K562 (cell line): ENCODE measurements around the gene PGP. TPM values are rescaled to one million over a fixed set of nuclear protein-coding genes. Genes with fewer than 3 reads are reported as not detected.

Source experiments
- HEY1 ChIP-seq: fragments of 250-450 bp; sonication (Bioruptor Pico); IDR thresholded peaks from 2 replicates; pipeline ENCODE4 v1.5.0; 2020; ENCODE audit warnings: mild to moderate bottlenecking, moderate library complexity, borderline replicate concordance
- HIVEP1 ChIP-seq: fragments of 250-450 bp; sonication (Bioruptor Pico); IDR thresholded peaks from 2 replicates; pipeline ENCODE4 v1.4.0; 2020; ENCODE audit warnings: mild to moderate bottlenecking
- MCM5 ChIP-seq: fragments of 450-650 bp; IDR thresholded peaks from 2 replicates; pipeline ENCODE4 v1.6.1; 2016; ENCODE audit warnings: low read depth
- POLR3G ChIP-seq: IDR thresholded peaks from 2 replicates; pipeline ENCODE4 v1.6.1; 2011; ENCODE audit not compliant: insufficient read length, insufficient replicate concordance; ENCODE audit errors: extremely low read depth
- RREB1 ChIP-seq: fragments of 250-450 bp; sonication (Bioruptor Pico); IDR thresholded peaks from 2 replicates; pipeline ENCODE4 v1.4.0; 2020
- SMAD1 ChIP-seq: fragments of 150-350 bp; IDR thresholded peaks from 2 replicates; pipeline ENCODE4 v1.6.1; 2014; ENCODE audit warnings: low read length, low read depth; ENCODE audit not compliant: partially characterized antibody
- TCF7L2 ChIP-seq: fragments of 150-350 bp; IDR thresholded peaks from 2 replicates; pipeline ENCODE4 v1.6.1; 2016; ENCODE audit warnings: low read depth, mild to moderate bottlenecking, low read length, moderate library complexity
- ZNF384 ChIP-seq: IDR thresholded peaks from 2 replicates; pipeline ENCODE4 v1.6.1; 2012; ENCODE audit warnings: low read depth, low read length, improper control_type of control experiment
- ZNF589 ChIP-seq: fragments of 200-800 bp; sonication (Bioruptor generic); IDR thresholded peaks from 2 replicates; pipeline ENCODE4 v1.6.1; 2016; ENCODE audit warnings: low read depth, missing genetic modification characterization, missing compliant biosample characterization
- ZNF696 ChIP-seq: fragments of 250-450 bp; sonication (Bioruptor Pico); conservative IDR thresholded peaks from 2 replicates; pipeline ENCODE4 v1.4.0; 2020; ENCODE audit warnings: mild to moderate bottlenecking, moderate library complexity
- polyA plus RNA-seq, 8 experiments: library from polyadenylated mRNA; depleted of rRNA in 4 of 8; stranded (reverse) in 5 of 8; unstranded in 3 of 8; fragments of >200 nt; fragmentation: Nextera tagmentation in 2 of 8; fragmentation: Illumina TruSeq in 1 of 8; extraction: Ambion mirVana in 2 of 8; extraction: Trizol in 1 of 8; gene quantifications; 2 replicates each; pipeline versions ENCODE4 v1.2.1 to v1.2.3, GENCODE V29; 2011 to 2014; ENCODE audit warnings: inconsistent platforms in 1 of 8, missing spikeins in 1 of 8
- total RNA-seq, 7 experiments: library from RNA; depleted of rRNA in 6 of 7; stranded (reverse); fragments of >200 nt in 6 of 7; fragmentation: Illumina TruSeq in 2 of 7; extraction: Trizol in 2 of 7; gene quantifications; 2 replicates each; pipeline versions ENCODE4 v1.2.1 to v1.2.3, GENCODE V29; 2011 to 2021; ENCODE audit warnings: low replicate concordance in 1 of 7
- TF ChIP-seq, protein P1 (sequence below): fragments of 450-650 bp; IDR thresholded peaks from 2 replicates; pipeline ENCODE4 v1.7.1; 2018; ENCODE audit warnings: mild to moderate bottlenecking, low read depth; ENCODE audit not compliant: partially characterized antibody
- TF ChIP-seq, protein P2 (sequence below): fragments of 450-650 bp; IDR thresholded peaks from 2 replicates; pipeline ENCODE4 v1.6.1; 2016
- TF ChIP-seq, protein P3 (sequence below): fragments of 250-450 bp; sonication (Bioruptor Pico); IDR thresholded peaks from 2 replicates; pipeline ENCODE4 v1.8.0; 2022; ENCODE audit warnings: moderate library complexity, mild to moderate bottlenecking, inconsistent platforms
- TF ChIP-seq, protein P4 (sequence below), 2 experiments: fragments of 450-650 bp; IDR thresholded peaks; 2 replicates each; pipeline ENCODE4 v1.6.1; 2016

PGP gene
- total and polyA plus RNA-seq, 9 of the 15 experiments (the other 6 are each of a cell fraction or from before 2014, with no cell fraction given): 1.1 to 57.6 (median 19.6) TPM

- TF ChIP-seq, protein P1, sequence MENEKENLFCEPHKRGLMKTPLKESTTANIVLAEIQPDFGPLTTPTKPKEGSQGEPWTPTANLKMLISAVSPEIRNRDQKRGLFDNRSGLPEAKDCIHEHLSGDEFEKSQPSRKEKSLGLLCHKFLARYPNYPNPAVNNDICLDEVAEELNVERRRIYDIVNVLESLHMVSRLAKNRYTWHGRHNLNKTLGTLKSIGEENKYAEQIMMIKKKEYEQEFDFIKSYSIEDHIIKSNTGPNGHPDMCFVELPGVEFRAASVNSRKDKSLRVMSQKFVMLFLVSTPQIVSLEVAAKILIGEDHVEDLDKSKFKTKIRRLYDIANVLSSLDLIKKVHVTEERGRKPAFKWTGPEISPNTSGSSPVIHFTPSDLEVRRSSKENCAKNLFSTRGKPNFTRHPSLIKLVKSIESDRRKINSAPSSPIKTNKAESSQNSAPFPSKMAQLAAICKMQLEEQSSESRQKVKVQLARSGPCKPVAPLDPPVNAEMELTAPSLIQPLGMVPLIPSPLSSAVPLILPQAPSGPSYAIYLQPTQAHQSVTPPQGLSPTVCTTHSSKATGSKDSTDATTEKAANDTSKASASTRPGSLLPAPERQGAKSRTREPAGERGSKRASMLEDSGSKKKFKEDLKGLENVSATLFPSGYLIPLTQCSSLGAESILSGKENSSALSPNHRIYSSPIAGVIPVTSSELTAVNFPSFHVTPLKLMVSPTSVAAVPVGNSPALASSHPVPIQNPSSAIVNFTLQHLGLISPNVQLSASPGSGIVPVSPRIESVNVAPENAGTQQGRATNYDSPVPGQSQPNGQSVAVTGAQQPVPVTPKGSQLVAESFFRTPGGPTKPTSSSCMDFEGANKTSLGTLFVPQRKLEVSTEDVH: peak; percentile 56
- TF ChIP-seq, protein P2, sequence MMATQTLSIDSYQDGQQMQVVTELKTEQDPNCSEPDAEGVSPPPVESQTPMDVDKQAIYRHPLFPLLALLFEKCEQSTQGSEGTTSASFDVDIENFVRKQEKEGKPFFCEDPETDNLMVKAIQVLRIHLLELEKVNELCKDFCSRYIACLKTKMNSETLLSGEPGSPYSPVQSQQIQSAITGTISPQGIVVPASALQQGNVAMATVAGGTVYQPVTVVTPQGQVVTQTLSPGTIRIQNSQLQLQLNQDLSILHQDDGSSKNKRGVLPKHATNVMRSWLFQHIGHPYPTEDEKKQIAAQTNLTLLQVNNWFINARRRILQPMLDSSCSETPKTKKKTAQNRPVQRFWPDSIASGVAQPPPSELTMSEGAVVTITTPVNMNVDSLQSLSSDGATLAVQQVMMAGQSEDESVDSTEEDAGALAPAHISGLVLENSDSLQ: no peak
- TF ChIP-seq HEY1 (CRISPR knock-in tag) (no peak), ZNF696 (CRISPR knock-in tag) (no peak), HIVEP1 (0 out of 2 replicates have a peak, but pooled peaks have one; percentile 4), POLR3G (no peak), ZNF589 (CRISPR knock-in tag) (0 out of 2 replicates have a peak, but pooled peaks have one; percentile 11), SMAD1 (peak; percentile 19), ZNF384 (no peak), TCF7L2 (no peak), RREB1 (no peak), MCM5 (no peak)
- TF ChIP-seq, protein P3, sequence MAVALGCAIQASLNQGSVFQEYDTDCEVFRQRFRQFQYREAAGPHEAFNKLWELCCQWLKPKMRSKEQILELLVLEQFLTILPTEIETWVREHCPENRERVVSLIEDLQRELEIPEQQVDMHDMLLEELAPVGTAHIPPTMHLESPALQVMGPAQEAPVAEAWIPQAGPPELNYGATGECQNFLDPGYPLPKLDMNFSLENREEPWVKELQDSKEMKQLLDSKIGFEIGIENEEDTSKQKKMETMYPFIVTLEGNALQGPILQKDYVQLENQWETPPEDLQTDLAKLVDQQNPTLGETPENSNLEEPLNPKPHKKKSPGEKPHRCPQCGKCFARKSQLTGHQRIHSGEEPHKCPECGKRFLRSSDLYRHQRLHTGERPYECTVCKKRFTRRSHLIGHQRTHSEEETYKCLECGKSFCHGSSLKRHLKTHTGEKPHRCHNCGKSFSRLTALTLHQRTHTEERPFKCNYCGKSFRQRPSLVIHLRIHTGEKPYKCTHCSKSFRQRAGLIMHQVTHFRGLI (CRISPR knock-in tag): no peak
- TF ChIP-seq, protein P4, sequence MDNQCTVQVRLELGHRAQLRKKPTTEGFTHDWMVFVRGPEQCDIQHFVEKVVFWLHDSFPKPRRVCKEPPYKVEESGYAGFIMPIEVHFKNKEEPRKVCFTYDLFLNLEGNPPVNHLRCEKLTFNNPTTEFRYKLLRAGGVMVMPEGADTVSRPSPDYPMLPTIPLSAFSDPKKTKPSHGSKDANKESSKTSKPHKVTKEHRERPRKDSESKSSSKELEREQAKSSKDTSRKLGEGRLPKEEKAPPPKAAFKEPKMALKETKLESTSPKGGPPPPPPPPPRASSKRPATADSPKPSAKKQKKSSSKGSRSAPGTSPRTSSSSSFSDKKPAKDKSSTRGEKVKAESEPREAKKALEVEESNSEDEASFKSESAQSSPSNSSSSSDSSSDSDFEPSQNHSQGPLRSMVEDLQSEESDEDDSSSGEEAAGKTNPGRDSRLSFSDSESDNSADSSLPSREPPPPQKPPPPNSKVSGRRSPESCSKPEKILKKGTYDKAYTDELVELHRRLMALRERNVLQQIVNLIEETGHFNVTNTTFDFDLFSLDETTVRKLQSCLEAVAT (IDR thresholded peaks at IDR 0.05): peak in 1 of 2 experiments; percentile 79; a peak in 2 of 4 replicates
Measured at GRCh38 chr16:2251296-2252111, 36.9 kb upstream of the PGP start, which contains the start of gene ECI1 (continued).
